C4-2B (cell line): ENCODE measurements around the gene SEPTIN12.

Experiments
- ZFX ChIP-seq: fragments of 450-650 bp; IDR thresholded peaks from 2 replicates; pipeline ENCODE4 v1.6.1; 2017
- TF ChIP-seq, protein P1 (sequence below): fragments of 450-650 bp; conservative IDR thresholded peaks from 2 replicates; pipeline ENCODE4 v1.5.1; 2017; ENCODE audit warnings: mild to moderate bottlenecking

DNA sequence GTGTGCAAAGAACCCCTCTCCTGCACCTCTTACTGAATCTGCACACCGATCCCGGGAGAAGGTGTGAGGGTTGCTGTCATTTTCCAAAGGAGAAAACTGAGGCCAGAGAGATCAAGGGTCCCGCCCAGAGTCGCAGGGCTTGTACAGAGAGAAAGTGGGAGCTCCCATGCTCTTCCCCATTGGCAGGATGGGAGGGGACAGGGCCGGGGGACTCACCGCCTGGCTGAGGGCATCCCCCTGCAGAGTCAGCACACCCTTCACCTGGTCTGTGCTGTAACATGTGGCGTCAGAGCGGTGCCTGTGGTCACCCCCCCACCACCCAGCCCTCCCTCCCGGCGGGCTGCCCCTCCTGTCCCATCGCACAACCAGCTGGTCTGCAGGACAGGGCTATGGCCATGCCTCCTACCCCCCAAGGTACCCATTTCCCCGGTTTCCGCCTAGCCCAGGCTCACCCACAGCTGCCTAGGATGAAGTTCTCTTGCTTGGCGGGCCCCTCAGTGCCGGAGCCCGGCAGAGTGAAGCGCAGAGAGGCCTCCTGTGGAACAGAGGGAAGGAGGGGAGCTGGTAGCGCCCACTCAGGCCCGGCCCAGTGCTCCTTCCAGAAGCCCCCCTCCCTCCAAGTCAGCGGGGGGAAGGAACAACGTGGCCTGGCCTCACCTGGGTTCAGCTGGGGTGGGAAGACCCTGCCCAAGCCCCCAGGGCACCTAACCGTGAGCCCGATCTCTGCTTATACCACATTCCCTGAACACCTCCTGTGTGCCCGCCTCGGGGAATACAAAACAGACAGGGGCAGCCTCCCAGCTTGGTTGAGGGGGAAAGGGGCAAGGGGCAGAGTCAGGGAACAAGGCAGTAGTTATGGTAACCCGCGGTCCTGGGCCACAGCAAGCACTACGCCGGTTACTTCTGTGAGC, 13.2 kb upstream of the SEPTIN12 start:
- TF ChIP-seq, protein P1, sequence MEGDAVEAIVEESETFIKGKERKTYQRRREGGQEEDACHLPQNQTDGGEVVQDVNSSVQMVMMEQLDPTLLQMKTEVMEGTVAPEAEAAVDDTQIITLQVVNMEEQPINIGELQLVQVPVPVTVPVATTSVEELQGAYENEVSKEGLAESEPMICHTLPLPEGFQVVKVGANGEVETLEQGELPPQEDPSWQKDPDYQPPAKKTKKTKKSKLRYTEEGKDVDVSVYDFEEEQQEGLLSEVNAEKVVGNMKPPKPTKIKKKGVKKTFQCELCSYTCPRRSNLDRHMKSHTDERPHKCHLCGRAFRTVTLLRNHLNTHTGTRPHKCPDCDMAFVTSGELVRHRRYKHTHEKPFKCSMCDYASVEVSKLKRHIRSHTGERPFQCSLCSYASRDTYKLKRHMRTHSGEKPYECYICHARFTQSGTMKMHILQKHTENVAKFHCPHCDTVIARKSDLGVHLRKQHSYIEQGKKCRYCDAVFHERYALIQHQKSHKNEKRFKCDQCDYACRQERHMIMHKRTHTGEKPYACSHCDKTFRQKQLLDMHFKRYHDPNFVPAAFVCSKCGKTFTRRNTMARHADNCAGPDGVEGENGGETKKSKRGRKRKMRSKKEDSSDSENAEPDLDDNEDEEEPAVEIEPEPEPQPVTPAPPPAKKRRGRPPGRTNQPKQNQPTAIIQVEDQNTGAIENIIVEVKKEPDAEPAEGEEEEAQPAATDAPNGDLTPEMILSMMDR, result no peak
- no peak for TF ChIP-seq ZFX
